ENCODE results near the gene MAGI3.
"Not testable (repeated sequence)": the region's sequence is repeated elsewhere in the genome, so short reads cannot be mapped to it uniquely, and the experiment has no call there.

MAGI3 gene

DNA sequence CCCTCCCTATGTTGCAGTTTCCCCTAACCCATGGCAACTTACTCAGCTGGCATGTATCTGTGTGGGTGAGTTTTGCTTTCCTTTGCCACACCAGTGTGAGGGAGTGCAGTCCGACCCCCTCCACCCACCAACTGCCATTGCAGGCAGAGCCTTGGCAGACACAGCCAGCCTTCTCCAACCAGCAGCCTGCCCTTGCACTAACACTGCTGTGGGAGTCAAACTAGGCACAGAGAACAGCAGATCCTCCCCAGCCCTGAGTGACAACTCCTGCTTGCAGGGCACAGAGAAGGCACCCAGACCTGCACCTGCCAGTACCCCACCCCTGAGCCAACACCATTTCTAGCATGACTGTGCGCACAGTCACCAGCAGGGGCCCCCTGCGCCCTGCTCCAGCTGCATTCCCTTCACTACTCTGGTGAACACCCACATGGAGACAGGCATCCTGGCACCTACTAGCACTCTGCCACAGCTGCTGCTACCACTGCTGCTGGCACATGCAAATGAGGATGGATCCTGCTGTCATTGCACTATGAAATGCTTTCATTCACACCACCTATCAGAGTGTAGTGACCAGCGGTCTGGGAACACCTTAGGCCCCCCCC is 98.4 kb downstream of the MAGI3 start:
- no peaks in the 10 kb centered on the region for H4K20me1 ChIP-seq
- H3K27me3 ChIP-seq, result no peaks in the 10 kb centered on the region
- H3K36me3 ChIP-seq, result peaks cover 0 to 19% (median 6%) of the 10 kb centered on the region in 11 experiments; a peak in 5 of 22 replicates
- H3K4me3 ChIP-seq, result no peak overlapping the region
- H3K27ac ChIP-seq, result no peak overlapping the region
- no peak overlapping the region for H3K4me2 ChIP-seq
- H3K9me3 ChIP-seq (replicated peaks in 1 of 11), result peaks cover 75 to 91% (median 81%) of the 10 kb centered on the region in 11 experiments
- H3K4me1 ChIP-seq, result no peaks in the 10 kb centered on the region
- H3K9ac ChIP-seq, result no peak overlapping the region
- no peak for TF ChIP-seq Cebpa-rat (IDR thresholded peaks at IDR 0.05)

- Histone ChIP-seq H3K9me3 (replicated peaks in 1 of 11) (peaks cover 74 to 89% (median 82%) of the 10 kb centered on the region in 11 experiments), H3K27me3 (no peaks in the 10 kb centered on the region), H3K27ac (no peak overlapping the region), H3K4me3 (no peak overlapping the region), H3K9ac (no peak overlapping the region), H4K20me1 (no peaks in the 10 kb centered on the region), H3K4me2 (no peak overlapping the region), H3K4me1 (no peaks in the 10 kb centered on the region), H3K36me3 (peaks cover 0 to 19% (median 6%) of the 10 kb centered on the region in 11 experiments; a peak in 5 of 22 replicates)
- no peak for TF ChIP-seq Cebpa-rat (IDR thresholded peaks at IDR 0.05)
These were observed 100.1 kb downstream of the MAGI3 start for GRCh38 chr1:113490384-113490783.

DNA sequence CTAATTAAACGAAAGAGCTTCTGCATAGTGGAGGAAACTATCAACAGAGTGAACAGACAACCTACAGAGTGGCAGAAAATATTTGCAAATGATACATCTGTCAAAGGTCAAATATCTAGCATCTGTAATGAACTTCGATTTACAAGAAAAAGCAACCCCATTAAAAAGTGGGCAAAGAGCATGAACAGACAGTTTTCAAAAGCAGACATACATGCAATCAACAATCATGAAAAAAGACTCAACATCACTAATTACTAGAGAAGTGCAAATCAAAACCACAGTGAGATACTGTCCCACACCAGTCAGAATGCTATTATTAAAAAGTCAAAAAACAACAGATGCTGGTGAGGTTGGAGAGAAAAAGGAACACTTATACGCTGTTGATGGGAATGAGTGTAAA is 103.2 kb downstream of the MAGI3 start:
- no peak for TF ChIP-seq Cebpa-rat (IDR thresholded peaks at IDR 0.05)
- H3K9me3 ChIP-seq (replicated peaks in 1 of 11), result peaks cover 59 to 68% (median 63%) of the 10 kb centered on the region in 11 experiments
- H3K27me3 ChIP-seq, result no peaks in the 10 kb centered on the region
- no peak overlapping the region for H3K4me2 ChIP-seq
- no peak overlapping the region for H3K4me3 ChIP-seq
- peaks cover 0 to 14% (median 2%) of the 10 kb centered on the region in 11 experiments; a peak in 6 of 22 replicates for H3K36me3 ChIP-seq
- no peak overlapping the region for H3K9ac ChIP-seq
- H3K27ac ChIP-seq, result no peak overlapping the region
- no peaks in the 10 kb centered on the region for H3K4me1 ChIP-seq
- no peaks in the 10 kb centered on the region for H4K20me1 ChIP-seq

DNA sequence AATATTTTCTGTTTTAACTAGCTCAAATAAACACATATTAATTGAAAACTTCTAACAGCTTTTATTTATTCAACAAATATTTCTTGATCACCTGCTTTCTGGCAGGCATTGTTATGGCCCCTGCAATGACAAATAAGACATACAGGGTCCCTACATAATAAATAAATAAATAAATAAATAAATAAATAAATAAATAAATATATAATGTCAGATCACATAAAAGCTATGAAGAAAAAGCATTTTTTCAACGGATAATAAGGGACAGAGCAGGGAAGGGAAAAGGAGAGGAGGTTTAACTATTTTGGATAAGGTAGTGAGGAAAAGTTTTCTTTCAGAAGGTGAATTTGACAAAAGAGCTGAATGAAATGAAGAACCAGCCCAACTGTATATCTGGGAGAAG is 115.0 kb downstream of the MAGI3 start:
- TF ChIP-seq Cebpa-rat (IDR thresholded peaks at IDR 0.05), result no peak
- no peak overlapping the region for H3K4me3 ChIP-seq
- no peaks in the 10 kb centered on the region for H3K27me3 ChIP-seq
- no peaks in the 10 kb centered on the region for H4K20me1 ChIP-seq
- no peaks in the 10 kb centered on the region for H3K36me3 ChIP-seq
- H3K9ac ChIP-seq, result no peak overlapping the region
- no peaks in the 10 kb centered on the region for H3K4me1 ChIP-seq
- peaks cover under 1 to 7% (median 1%) of the 10 kb centered on the region in 11 experiments; a peak in 18 of 22 replicates for H3K9me3 ChIP-seq (replicated peaks in 1 of 11)
- no peak overlapping the region for H3K27ac ChIP-seq
- no peak overlapping the region for H3K4me2 ChIP-seq

DNA sequence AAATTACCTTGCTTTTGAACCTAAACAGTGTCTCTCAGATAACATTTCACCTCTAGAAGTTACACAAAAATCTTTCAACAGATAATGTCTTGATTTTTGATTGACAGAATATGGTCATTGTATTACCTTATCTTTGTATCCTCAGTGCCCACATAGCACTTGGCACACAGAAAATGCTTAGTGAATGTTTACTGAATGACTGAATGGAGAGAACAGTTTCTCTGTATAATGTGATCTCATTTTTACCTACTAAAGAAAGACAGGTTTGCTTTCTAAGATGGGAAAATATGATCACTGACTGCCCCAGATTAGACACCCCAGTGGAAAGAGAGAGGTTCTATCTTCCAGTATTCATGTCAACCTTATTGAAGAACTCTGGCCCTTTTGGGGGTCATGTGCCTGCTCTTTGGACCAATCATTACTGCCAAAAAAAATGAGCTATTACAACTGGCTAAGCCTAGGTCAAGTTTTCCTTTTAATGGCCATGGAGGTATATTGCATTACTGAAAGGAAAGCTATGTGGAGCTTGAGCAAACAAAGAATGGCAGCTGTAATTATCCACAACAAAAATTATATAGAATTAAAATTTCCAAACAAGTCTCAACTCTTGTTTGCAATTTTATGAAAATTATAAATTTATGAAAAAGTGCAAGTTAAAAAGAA is 117.4 kb downstream of the MAGI3 start:
- peaks cover 17 to 27% (median 21%) of the 10 kb centered on the region in 11 experiments for H3K9me3 ChIP-seq (replicated peaks in 1 of 11)
- H3K4me1 ChIP-seq, result no peaks in the 10 kb centered on the region
- H3K4me2 ChIP-seq, result no peak overlapping the region
- H3K27ac ChIP-seq, result no peak overlapping the region
- no peak overlapping the region for H3K4me3 ChIP-seq
- no peaks in the 10 kb centered on the region for H4K20me1 ChIP-seq
- no peak overlapping the region for H3K9ac ChIP-seq
- H3K36me3 ChIP-seq, result peaks cover 0 to 7% (median 0%) of the 10 kb centered on the region in 11 experiments; a peak in 3 of 22 replicates
- no peaks in the 10 kb centered on the region for H3K27me3 ChIP-seq
- no peak for TF ChIP-seq Cebpa-rat (IDR thresholded peaks at IDR 0.05)

- no peak overlapping the region for H3K9ac ChIP-seq
- TF ChIP-seq Cebpa-rat (IDR thresholded peaks at IDR 0.05), result no peak
- no peak overlapping the region for H3K4me2 ChIP-seq
- H3K9me3 ChIP-seq (replicated peaks in 1 of 11), result peaks cover 17 to 27% (median 21%) of the 10 kb centered on the region in 11 experiments
- H3K27me3 ChIP-seq, result no peaks in the 10 kb centered on the region
- no peak overlapping the region for H3K4me3 ChIP-seq
- H3K4me1 ChIP-seq, result no peaks in the 10 kb centered on the region
- no peak overlapping the region for H3K27ac ChIP-seq
- no peaks in the 10 kb centered on the region for H4K20me1 ChIP-seq
- peaks cover 0 to 7% (median 0%) of the 10 kb centered on the region in 11 experiments; a peak in 3 of 22 replicates for H3K36me3 ChIP-seq
These were observed 118.2 kb downstream of the MAGI3 start for GRCh38 chr1:113508364-113509164.

DNA sequence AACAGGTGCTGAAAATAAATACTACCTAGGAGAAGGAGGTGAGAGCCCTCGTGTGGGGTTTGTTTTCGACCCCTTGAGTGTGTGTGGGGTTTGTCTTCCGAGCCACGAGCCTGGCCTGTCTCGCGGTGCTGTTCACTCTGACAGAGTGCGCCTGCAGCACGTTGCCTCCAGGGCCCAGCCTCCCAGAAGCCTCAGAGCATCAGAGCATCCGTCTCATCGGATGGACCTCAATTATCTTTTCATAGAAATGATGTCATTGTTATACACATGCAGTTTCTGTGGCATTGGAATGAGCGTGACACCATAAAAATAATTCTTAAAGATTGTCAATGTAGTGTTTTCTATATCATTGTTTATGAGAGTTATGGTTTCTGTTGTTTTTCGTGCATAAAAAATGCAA is 119.5 kb downstream of the MAGI3 start:
- H3K4me3 ChIP-seq, H3K4me1 ChIP-seq, H3K4me2 ChIP-seq, H3K9ac ChIP-seq, H3K27ac ChIP-seq, H3K36me3 ChIP-seq, H4K20me1 ChIP-seq, H3K27me3 ChIP-seq: not testable (repeated sequence)
- peaks cover 17 to 27% (median 21%) of the 10 kb centered on the region in 11 experiments for H3K9me3 ChIP-seq (replicated peaks in 1 of 11)

DNA sequence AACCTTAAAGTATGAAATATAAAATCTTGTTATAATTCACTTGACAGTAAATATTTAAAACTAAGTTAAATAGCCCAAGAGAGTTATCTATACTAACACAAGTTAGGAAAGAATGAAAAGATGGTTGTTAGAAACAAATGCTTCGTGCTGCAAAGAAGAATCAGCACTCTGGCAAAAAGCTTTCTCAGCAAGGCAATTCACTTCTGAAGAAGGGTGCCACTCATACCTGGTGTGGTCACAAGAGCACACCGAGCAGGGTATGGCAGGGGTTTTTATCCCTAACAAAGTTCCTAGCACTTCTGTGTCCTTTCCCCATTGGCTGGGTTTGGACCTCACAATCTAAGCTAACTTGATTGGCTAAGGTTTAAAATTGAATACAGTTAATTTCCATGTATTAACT is 121.0 kb downstream of the MAGI3 start:
- Histone ChIP-seq H4K20me1 (no peaks in the 10 kb centered on the region), H3K4me1 (no peaks in the 10 kb centered on the region), H3K4me3 (no peak overlapping the region), H3K4me2 (no peak overlapping the region), H3K9me3 (replicated peaks in 1 of 11) (peaks cover 17 to 27% (median 21%) of the 10 kb centered on the region in 11 experiments), H3K36me3 (peaks cover 0 to 7% (median 0%) of the 10 kb centered on the region in 11 experiments; a peak in 3 of 22 replicates), H3K9ac (no peak overlapping the region), H3K27ac (no peak overlapping the region), H3K27me3 (no peaks in the 10 kb centered on the region)
- TF ChIP-seq Cebpa-rat (IDR thresholded peaks at IDR 0.05), result no peak

GRCh38 chr1:113515498-113515897 is 125.2 kb downstream of the MAGI3 start:
- no peak for TF ChIP-seq Cebpa-rat (IDR thresholded peaks at IDR 0.05)
- H3K4me3 ChIP-seq, result no peak overlapping the region
- H3K4me2 ChIP-seq, result no peak overlapping the region
- no peaks in the 10 kb centered on the region for H4K20me1 ChIP-seq
- no peak overlapping the region for H3K9ac ChIP-seq
- H3K36me3 ChIP-seq, result peaks cover 0 to 5% (median 0%) of the 10 kb centered on the region in 11 experiments; a peak in 3 of 22 replicates
- no peak overlapping the region for H3K27ac ChIP-seq
- H3K9me3 ChIP-seq (replicated peaks in 1 of 11), result peaks cover 13 to 21% (median 18%) of the 10 kb centered on the region in 11 experiments
- H3K27me3 ChIP-seq, result no peaks in the 10 kb centered on the region
- no peaks in the 10 kb centered on the region for H3K4me1 ChIP-seq

Data from BLaER1 treated with 17β-estradiol and CSF1 and Interleukin-3, amounts not matched to agents 10 nM and 100 nM (cell line).